ENCODE measurements around the gene ZSCAN5A.

- TF ChIP-seq SPI1 (IDR thresholded peaks at IDR 0.05; ENCODE audit: borderline replicate concordance, low read depth, low read length) (no peak), IFI16 (CRISPR knock-in tag; IDR thresholded peaks at IDR 0.05) (no peak), SMARCA5 (IDR thresholded peaks at IDR 0.05) (no peak), CREBBP (IDR thresholded peaks at IDR 0.05; ENCODE audit: low read depth, low read length) (no peak), ARID4B (CRISPR knock-in tag; IDR thresholded peaks at IDR 0.05) (no peak)
- TF ChIP-seq, protein P1, sequence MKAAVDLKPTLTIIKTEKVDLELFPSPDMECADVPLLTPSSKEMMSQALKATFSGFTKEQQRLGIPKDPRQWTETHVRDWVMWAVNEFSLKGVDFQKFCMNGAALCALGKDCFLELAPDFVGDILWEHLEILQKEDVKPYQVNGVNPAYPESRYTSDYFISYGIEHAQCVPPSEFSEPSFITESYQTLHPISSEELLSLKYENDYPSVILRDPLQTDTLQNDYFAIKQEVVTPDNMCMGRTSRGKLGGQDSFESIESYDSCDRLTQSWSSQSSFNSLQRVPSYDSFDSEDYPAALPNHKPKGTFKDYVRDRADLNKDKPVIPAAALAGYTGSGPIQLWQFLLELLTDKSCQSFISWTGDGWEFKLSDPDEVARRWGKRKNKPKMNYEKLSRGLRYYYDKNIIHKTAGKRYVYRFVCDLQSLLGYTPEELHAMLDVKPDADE (conservative IDR thresholded peaks at IDR 0.05; ENCODE audit: control insufficient read depth, low read depth, low read length) = no peak
- TF ChIP-seq, protein P2, sequence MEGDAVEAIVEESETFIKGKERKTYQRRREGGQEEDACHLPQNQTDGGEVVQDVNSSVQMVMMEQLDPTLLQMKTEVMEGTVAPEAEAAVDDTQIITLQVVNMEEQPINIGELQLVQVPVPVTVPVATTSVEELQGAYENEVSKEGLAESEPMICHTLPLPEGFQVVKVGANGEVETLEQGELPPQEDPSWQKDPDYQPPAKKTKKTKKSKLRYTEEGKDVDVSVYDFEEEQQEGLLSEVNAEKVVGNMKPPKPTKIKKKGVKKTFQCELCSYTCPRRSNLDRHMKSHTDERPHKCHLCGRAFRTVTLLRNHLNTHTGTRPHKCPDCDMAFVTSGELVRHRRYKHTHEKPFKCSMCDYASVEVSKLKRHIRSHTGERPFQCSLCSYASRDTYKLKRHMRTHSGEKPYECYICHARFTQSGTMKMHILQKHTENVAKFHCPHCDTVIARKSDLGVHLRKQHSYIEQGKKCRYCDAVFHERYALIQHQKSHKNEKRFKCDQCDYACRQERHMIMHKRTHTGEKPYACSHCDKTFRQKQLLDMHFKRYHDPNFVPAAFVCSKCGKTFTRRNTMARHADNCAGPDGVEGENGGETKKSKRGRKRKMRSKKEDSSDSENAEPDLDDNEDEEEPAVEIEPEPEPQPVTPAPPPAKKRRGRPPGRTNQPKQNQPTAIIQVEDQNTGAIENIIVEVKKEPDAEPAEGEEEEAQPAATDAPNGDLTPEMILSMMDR (IDR thresholded peaks at IDR 0.05 in 2 of 3, conservative IDR thresholded peaks at IDR 0.05 in 1 of 3; ENCODE audit: insufficient read depth in 2 of 3, low read depth in 1 of 3, low read length in 3 of 3) = no peak
These were observed 10.4 kb downstream of the ZSCAN5A start for GRCh38 chr19:56304243-56304642.

Data from K562 (cell line).